ENCODE results near the gene PHF20.
"Not testable (repeated sequence)": the region's sequence is repeated elsewhere in the genome, so short reads cannot be mapped to it uniquely, and the experiment has no call there.

PHF20 gene

GRCh38 chr20:35975576-35976373 lies 204.0 kb downstream of the PHF20 start:
- no peak for DNase-seq (ENCODE audit: low read depth)

- DNase-seq (ENCODE audit: low read depth): no peak
These were observed 206.3 kb downstream of the PHF20 start for GRCh38 chr20:35978041-35978513.

DNA sequence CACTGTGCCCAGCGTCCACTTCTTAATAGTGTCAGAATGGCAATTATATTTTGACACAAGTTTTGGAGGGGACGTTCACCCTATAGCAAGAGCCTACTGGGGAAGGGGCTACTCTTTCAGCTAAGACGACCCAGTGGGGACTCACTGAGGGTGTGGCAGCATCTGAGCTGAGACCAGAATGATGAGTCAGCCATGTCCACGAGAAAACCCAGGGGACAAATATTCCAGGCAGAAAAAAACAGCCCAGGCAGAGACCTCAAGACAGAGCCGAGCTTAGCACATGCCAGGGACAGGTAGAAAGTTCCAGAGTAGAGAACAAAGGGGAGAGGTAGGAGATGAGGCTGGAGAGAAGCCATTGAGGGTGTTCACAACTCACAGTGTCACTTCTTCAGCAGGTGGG lies 207.7 kb downstream of the PHF20 start:
- DNase-seq (ENCODE audit: low read depth): no peak

DNA sequence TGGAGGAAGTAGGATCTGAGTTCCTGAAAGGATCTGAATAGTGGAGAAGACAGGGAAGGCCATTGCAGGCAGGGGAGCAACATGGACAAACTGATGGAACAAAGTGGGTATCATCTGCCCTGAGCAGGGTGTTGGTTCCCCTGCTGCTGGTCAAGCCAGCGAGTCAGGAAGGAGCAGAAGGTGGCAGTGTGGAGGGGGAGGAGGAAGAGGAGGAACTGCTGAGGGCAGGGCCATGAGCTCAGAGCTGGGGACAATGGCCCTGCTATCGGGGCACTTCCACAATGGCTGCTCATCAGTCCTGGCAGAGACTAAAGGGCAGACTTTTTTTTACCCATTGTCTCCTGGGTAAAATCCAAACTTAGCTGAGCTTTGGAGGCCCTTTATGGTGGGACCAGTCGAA lies 210.2 kb downstream of the PHF20 start:
- DNase-seq (ENCODE audit: low read depth): no peak

GRCh38 chr20:35984382-35984781 lies 212.6 kb downstream of the PHF20 start:
- DNase-seq (ENCODE audit: low read depth): no peak

- DNase-seq (ENCODE audit: low read depth): no peak
These were observed 214.0 kb downstream of the PHF20 start for GRCh38 chr20:35985806-35986205.

DNA sequence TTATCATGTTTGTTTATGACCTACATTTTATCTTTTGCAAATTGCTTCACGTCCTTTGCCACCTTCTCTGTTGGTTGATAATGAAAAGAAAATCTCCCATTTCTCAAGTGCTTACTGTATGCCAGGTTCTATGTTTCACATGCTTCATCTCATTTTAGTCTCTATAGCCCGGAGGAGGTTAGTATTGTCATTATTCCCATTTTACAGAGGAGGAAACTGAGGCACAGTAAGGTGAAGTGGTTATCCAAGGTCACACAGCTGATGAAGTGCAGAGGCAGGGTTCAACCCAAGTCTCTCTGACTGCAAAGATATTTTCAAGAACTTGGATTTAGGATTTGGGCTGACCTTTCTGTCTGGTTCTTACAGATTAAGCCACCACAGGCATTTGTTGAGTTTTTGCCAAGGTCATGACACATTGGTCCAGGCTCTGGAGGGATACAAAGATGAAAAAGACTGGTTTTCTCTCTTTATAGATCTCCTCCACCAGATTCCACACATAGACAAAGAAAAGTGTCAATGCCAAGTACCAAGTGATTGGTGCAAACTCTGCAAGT lies 217.2 kb downstream of the PHF20 start:
- DNase-seq (ENCODE audit: low read depth): no peak

GRCh38 chr20:35991142-35991771 lies 219.4 kb downstream of the PHF20 start:
- DNase-seq (ENCODE audit: low read depth): no peak

DNA sequence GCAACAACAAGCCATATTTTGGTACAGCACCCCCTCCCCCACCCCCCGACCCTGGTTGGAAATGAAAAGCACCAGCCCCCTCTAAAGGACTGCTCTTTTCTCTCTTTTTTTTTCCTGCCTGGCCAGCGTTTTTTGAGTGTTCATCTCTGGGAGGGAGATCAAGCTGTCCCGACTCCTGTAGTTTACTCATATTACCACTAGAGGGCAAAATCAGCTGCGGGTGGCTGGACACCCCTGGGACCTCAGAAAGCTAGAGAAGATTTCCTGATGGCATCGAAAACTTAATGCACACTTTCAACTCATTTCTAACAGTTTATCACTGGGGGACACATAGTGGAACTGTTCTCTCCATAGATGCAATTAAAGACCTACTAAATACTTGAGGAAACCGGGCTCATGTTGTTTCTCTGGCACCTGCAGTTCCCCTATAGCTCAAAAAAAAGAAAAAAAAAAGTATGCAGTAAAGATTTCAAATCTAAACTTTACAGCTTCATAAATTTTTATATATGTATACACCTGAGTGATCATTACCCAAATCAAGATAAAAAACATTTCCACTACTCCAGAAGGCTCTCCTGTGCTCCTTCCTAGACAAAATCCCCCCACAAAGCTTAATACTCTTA lies 221.0 kb downstream of the PHF20 start:
- DNase-seq (ENCODE audit: low read depth): peak; percentile 17

- DNase-seq (ENCODE audit: low read depth): peak; percentile 75
These were observed 223.2 kb downstream of the PHF20 start for GRCh38 chr20:35994994-35995453.

DNA sequence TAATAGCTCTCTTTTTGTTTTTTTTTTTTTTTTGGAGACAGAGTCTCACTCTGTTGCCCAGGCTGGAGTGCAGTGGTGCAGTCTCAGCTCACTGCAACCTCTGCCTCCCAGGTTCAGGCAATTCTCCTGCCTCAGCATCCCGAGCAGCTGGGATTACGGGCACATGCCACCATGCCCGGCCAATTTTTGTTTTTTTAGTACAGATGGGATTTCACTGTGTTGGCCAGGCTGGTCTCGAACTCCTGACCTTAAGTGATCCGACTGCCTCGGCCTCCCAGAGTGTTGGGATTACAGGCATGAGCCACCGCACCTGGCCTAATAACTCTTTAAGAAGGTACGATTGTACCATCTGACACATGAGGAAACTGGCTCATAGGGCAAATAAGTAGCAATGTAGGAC lies 224.7 kb downstream of the PHF20 start:
- DNase-seq (ENCODE audit: low read depth): not testable (repeated sequence)

Measured in T follicular helper cell (primary cell).